Type B pancreatic cell (in vitro differentiated cells): ENCODE measurements around the gene DPH7. TPM values are rescaled to one million over a fixed set of nuclear protein-coding genes. Genes with fewer than 3 reads are reported as not detected.

Source experiments
- DNase-seq: peaks from one replicate; pipeline ENCODE4 v3.0.0; 2021; ENCODE audit warnings: mixed read lengths; ENCODE audit not compliant: unreplicated experiment; ENCODE audit errors: extremely low spot score
- H3K27ac Mint-ChIP-seq: 2 replicates; pipeline ENCODE4 v1.8.0; 2021; ENCODE audit warnings: mild to moderate bottlenecking, mixed read lengths
- H3K27me3 Mint-ChIP-seq: 2 replicates; pipeline ENCODE4 v1.8.0; 2021; ENCODE audit warnings: mixed read lengths
- H3K36me3 Mint-ChIP-seq: 2 replicates; pipeline ENCODE4 v1.8.0; 2021; ENCODE audit warnings: mixed read lengths
- H3K4me1 Mint-ChIP-seq: one replicate; pipeline ENCODE4 v1.8.0; 2021; ENCODE audit warnings: mixed read lengths; ENCODE audit not compliant: unreplicated experiment
- H3K4me3 Mint-ChIP-seq: 2 replicates; pipeline ENCODE4 v1.8.0; 2021; ENCODE audit warnings: mild to moderate bottlenecking, mixed read lengths
- H3K9me3 Mint-ChIP-seq: 2 replicates; pipeline ENCODE4 v1.8.0; 2021; ENCODE audit warnings: mixed read lengths
- total RNA-seq: library from RNA; stranded (reverse); gene quantifications from 2 replicates; pipeline ENCODE4 v1.2.1, GENCODE V29; 2021; ENCODE audit warnings: low replicate concordance
- TF ChIP-seq, protein P1 (sequence below): fragments of 200-600 bp; sonication (generic); conservative IDR thresholded peaks from 2 replicates; pipeline ENCODE4 v1.5.0; 2021; ENCODE audit warnings: antibody characterized with exemption, mild to moderate bottlenecking

Gene DPH7
- total RNA-seq, 1 donor from 2014 or later: 45.8 TPM

DNA sequence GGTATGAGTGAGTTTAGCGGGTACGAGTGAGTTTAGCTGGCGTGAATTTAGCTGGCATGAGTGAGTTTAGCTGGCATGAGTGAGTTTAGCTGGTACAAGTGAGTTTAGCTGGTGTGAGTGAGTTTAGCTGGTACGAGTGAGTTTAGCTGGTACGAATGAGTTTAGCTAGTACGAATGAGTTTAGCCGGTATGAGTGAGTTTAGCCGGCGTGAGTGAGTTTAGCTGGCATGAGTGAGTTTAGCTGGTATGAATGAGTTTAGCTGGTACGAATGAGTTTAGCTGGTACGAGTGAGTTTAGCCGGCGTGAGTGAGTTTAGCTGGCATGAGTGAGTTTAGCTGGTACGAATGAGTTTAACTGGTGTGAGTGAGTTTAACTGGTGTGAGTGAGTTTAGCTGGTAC lies 69.5 kb downstream of the DPH7 start:
- Mint-ChIP-seq H3K27me3 (no peaks in the 10 kb centered on the region), H3K4me3 (no peak overlapping the region), H3K4me1 (no peaks in the 10 kb centered on the region), H3K27ac (no peak overlapping the region), H3K36me3 (no peaks in the 10 kb centered on the region), H3K9me3 (no peaks in the 10 kb centered on the region)
- no peak for DNase-seq
- TF ChIP-seq, protein P1, sequence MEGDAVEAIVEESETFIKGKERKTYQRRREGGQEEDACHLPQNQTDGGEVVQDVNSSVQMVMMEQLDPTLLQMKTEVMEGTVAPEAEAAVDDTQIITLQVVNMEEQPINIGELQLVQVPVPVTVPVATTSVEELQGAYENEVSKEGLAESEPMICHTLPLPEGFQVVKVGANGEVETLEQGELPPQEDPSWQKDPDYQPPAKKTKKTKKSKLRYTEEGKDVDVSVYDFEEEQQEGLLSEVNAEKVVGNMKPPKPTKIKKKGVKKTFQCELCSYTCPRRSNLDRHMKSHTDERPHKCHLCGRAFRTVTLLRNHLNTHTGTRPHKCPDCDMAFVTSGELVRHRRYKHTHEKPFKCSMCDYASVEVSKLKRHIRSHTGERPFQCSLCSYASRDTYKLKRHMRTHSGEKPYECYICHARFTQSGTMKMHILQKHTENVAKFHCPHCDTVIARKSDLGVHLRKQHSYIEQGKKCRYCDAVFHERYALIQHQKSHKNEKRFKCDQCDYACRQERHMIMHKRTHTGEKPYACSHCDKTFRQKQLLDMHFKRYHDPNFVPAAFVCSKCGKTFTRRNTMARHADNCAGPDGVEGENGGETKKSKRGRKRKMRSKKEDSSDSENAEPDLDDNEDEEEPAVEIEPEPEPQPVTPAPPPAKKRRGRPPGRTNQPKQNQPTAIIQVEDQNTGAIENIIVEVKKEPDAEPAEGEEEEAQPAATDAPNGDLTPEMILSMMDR: no peak

DNA sequence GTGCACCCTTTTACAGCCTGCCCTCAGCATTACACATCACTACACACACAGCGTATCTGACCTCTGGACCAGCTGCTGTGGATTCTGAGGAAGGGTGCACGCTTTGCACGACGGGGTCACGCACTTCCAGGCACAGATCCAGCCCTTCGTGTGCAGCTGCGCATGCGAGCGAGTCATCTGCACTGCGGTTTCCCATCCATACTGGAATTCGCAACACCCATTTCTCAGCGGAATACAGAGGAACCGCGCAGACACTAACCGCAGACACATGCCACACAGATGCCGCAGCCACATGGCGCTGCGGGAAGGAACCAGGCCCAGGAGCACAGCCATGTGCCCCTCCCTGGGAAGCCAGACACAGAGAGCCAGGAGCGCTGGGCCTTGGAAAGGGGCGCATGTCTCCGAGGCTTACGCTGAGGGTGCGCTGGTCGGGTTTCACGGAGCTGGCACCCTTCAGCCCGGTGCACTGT lies 72.0 kb downstream of the DPH7 start:
- TF ChIP-seq, protein P1: no peak
- H3K4me1 Mint-ChIP-seq: peaks cover 5% of the 10 kb centered on the region
- H3K27ac Mint-ChIP-seq: no peak overlapping the region
- no peak for DNase-seq
- peaks cover 5% of the 10 kb centered on the region for H3K27me3 Mint-ChIP-seq
- peaks cover 5% of the 10 kb centered on the region for H3K9me3 Mint-ChIP-seq
- H3K36me3 Mint-ChIP-seq: no peaks in the 10 kb centered on the region
- no peak overlapping the region for H3K4me3 Mint-ChIP-seq

DNA sequence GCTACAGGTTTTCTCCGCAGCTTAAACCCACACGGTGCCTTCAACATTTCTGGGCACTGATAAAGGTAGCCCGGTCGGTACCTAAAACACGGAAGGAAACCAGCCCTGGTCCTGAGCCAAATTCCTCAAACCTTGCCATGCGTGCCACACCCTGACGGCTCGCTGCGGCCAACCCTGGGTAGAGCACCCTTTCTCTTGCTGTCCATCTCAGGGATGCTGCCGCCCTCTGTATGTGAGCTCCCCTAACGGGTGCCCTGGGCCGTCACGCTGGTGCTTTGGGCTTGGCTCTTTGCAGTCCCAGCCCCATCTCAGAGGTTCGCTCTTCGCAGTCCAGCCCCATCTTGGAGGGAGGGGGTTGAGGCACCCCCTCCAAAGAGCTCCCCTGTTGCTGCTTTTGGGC lies 72.5 kb downstream of the DPH7 start:
- Mint-ChIP-seq H3K36me3 (no peaks in the 10 kb centered on the region), H3K27ac (no peak overlapping the region), H3K9me3 (peaks cover 5% of the 10 kb centered on the region), H3K4me1 (peaks cover 5% of the 10 kb centered on the region), H3K4me3 (no peak overlapping the region), H3K27me3 (peaks cover 7% of the 10 kb centered on the region)
- DNase-seq: no peak
- TF ChIP-seq, protein P1: no peak

DNA sequence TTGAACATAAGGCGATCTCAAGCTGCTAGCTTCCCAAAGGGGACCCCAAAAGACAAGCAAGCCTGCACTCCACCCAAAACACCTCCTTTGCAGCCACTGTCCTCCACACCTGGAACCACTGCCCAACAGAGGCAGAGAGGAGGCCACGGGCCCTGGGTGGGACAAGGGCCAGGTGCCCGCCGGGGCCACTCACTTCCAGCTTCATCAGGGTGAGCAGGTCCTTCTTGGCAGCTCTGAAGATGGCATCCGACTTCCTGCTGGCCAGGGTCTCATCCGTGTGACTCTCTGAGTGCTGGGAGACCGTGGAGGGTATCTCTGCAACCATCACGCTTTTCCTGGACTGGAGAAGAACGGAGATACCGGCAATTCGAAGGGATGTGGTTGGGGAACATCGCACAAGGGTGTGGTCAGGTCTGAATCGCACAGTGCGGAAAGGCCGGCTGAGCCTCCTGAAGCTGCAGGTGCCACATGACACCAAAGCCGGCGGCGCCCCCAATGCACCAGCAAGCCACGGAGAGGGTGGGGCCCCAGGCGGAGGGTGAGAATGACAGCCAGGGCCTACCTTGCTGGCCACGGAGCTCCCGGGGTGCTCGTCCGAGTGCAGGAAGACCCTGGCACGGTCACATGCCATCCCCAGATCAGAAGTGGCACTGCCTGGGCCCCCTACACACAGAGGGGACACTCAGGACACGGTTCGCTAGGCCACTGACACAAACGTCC lies 73.1 kb downstream of the DPH7 start:
- Mint-ChIP-seq H3K4me1 (peaks cover 5% of the 10 kb centered on the region), H3K4me3 (no peak overlapping the region), H3K9me3 (peaks cover 5% of the 10 kb centered on the region), H3K27me3 (peaks cover 7% of the 10 kb centered on the region), H3K36me3 (no peaks in the 10 kb centered on the region), H3K27ac (no peak overlapping the region)
- DNase-seq: no peak
- TF ChIP-seq, protein P1: no peak

Other genes with a start within 250 kb of the DPH7 start
- 15.5 and 19.5 TPM in 2 replicates for gene EXD3, start 155.8 kb downstream of the DPH7 start, total RNA-seq
- gene NOXA1, start 155.5 kb downstream of the DPH7 start, total RNA-seq: 6.4 and 14.3 TPM in 2 replicates
- gene ENTPD8, start 137.6 kb downstream of the DPH7 start, total RNA-seq: 2.1 and 3.5 TPM in 2 replicates
- 51.2 and 67.8 TPM in 2 replicates for gene NSMF, start 119.6 kb downstream of the DPH7 start, total RNA-seq
- 2.5 and 3.1 TPM in 2 replicates for gene PNPLA7, start 28.5 kb downstream of the DPH7 start, total RNA-seq
- gene MRPL41, start 27.0 kb downstream of the DPH7 start, total RNA-seq: 50.4 and 51.6 TPM in 2 replicates
- gene ZMYND19, start 11.6 kb upstream of the DPH7 start, total RNA-seq: 41.7 and 45.3 TPM in 2 replicates
- gene ARRDC1, start 26.8 kb upstream of the DPH7 start, total RNA-seq: 46.4 and 96.6 TPM in 2 replicates
- 99.8 and 111 TPM in 2 replicates for gene EHMT1, start 40.1 kb upstream of the DPH7 start, total RNA-seq